SK-N-SH treated with all-trans-retinoic acid at 6 μM for 48 hours (cell line): ENCODE measurements around the gene DNMT3A.

ENCODE experiments used
- ARNTL ChIP-seq: fragments of 450-650 bp; formaldehyde crosslinking; IDR thresholded peaks from 2 replicates; pipeline ENCODE4 v1.5.0; 2020; ENCODE audit warnings: low read depth, mild to moderate bottlenecking, moderate library complexity, borderline replicate concordance
- CREB5 ChIP-seq: fragments of 250-450 bp; sonication (Bioruptor Pico); IDR thresholded peaks from 2 replicates; pipeline ENCODE4 v1.5.1; 2020; ENCODE audit warnings: low read depth, mild to moderate bottlenecking, moderate library complexity
- CSDC2 ChIP-seq: fragments of 250-450 bp; sonication (Bioruptor Pico); IDR thresholded peaks from 2 replicates; pipeline ENCODE4 v1.5.0; 2020; ENCODE audit warnings: mild to moderate bottlenecking, moderate library complexity
- ESRRG ChIP-seq: fragments of 250-450 bp; sonication (Bioruptor Pico); IDR thresholded peaks from 2 replicates; pipeline ENCODE4 v1.6.1; 2021; ENCODE audit warnings: mild to moderate bottlenecking
- PATZ1 ChIP-seq: fragments of 250-450 bp; sonication (Bioruptor Pico); IDR thresholded peaks from 2 replicates; pipeline ENCODE4 v1.8.0; 2020; ENCODE audit warnings: mild to moderate bottlenecking, moderate library complexity, borderline replicate concordance
- SNAI2 ChIP-seq: fragments of 250-450 bp; sonication (Bioruptor Pico); IDR thresholded peaks from 2 replicates; pipeline ENCODE4 v1.5.0; 2020; ENCODE audit warnings: mild to moderate bottlenecking, moderate library complexity
- TCF4 ChIP-seq: fragments of 250-450 bp; sonication (Bioruptor Pico); IDR thresholded peaks from 2 replicates; pipeline ENCODE4 v1.8.0; 2021; ENCODE audit warnings: mild to moderate bottlenecking, moderate library complexity, borderline replicate concordance
- TOX ChIP-seq: fragments of 250-450 bp; sonication (Bioruptor Pico); IDR thresholded peaks from 2 replicates; pipeline ENCODE4 v1.8.0; 2021; ENCODE audit warnings: mild to moderate bottlenecking, moderate library complexity, borderline replicate concordance
- TSHZ2 ChIP-seq: fragments of 250-450 bp; sonication (Bioruptor Pico); IDR thresholded peaks from 2 replicates; pipeline ENCODE4 v1.5.0; 2020; ENCODE audit warnings: mild to moderate bottlenecking, moderate library complexity
- ZNF565 ChIP-seq: fragments of 450-650 bp; formaldehyde crosslinking; conservative IDR thresholded peaks from 2 replicates; pipeline ENCODE4 v1.5.0; 2020; ENCODE audit warnings: low read depth, mild to moderate bottlenecking, moderate library complexity
- ZNF70 ChIP-seq: fragments of 450-650 bp; formaldehyde crosslinking; IDR thresholded peaks from 2 replicates; pipeline ENCODE4 v1.5.0; 2020; ENCODE audit warnings: mild to moderate bottlenecking, moderate library complexity

GRCh38 chr2:25275575-25275965, 66.2 kb downstream of the DNMT3A start:
- TF ChIP-seq ZNF70 (CRISPR knock-in tag) (no peak), CSDC2 (CRISPR knock-in tag) (no peak), TCF4 (CRISPR knock-in tag) (no peak), ZNF565 (CRISPR knock-in tag) (no peak), ARNTL (CRISPR knock-in tag) (no peak), ESRRG (no peak), SNAI2 (CRISPR knock-in tag) (no peak), PATZ1 (CRISPR knock-in tag) (no peak), TSHZ2 (no peak), CREB5 (CRISPR knock-in tag) (no peak), TOX (no peak)
